HK-2 (cell line): ENCODE results near the gene CACNA1F.

ENCODE experiments used
- DNase-seq: peaks from one replicate; pipeline ENCODE4 v3.0.0-alpha.2; 2018; ENCODE audit not compliant: unreplicated experiment

CACNA1F gene

DNA sequence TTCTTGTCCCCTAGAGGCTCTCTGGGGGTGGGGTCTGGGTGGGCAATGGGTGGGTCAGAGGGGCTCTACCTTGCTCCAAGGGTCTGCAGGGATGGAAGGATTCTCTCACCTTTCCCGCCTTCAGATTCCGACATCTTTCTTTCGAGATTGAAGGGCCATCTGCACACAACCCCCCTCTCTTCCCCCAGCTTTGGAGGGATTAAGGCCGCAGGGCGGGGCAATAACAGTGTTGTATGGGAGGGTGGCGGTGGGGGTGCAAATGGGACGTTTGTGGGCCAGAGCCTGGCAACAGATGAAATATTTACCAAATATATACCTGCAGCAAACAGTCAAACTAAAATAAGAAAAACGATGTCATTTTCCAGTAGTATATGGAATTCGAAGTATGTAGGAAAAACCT is at the start of gene CACNA1F:
TSS of gene CACNA1F (minus strand) at position 165 of the 400 bp plus-strand sequence. CDS start at position 134, 31 bp downstream.
- DNase-seq: no peak

DNA sequence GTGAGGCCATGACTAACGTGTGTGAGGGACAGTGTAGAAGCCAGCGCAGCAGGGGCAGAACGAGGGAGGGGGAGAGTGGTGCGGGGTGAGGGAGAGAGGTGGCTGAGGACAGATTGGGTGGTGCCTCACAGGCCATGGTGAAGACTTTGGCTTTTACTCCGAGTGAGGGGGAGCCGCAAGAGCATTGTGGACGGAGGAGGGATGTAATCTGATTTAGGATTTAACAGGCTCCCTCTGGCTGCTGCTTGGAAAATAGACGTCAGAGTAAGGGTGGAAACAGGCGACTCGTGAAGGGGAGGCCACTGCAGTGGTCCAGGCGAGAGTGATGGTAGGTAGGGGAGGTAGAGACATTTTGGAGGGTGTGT is 49.5 kb upstream of the CACNA1F start:
- DNase-seq: no peak

DNA sequence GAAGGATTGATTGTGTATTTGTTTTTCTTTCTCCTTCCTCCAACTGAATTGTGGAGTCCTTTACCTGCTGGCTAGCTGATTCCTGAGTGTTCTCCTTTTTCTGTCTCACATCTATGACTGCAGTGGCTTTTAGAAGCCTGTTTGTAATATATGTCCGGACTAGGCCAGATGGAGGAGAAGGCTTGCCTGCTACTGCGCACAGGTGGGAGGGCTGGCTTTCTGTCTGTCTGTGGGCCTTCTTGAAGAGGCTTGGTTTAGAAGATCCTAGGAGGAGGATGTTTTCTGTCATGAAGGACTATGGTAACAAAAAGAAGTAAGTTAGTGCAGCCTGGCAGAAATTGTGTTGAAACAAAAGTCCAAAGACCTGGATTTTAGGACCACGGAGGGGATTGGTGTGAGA is 44.9 kb upstream of the CACNA1F start:
- no peak for DNase-seq

DNA sequence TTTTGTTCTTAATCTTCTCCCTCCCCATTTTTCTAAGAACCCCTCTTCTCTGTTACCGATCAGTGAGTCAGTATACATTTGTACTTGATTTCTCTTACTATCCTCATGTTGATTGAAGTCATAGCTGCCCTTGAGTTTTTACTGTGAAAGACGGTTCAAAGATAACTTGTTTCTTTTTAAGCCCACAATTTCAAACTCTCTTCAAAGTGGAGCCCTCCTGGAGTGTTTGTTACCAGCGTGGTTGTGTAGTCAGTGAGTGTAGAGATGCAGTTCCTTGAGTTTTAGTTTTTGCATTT is 44.3 kb upstream of the CACNA1F start:
- no peak for DNase-seq

DNA sequence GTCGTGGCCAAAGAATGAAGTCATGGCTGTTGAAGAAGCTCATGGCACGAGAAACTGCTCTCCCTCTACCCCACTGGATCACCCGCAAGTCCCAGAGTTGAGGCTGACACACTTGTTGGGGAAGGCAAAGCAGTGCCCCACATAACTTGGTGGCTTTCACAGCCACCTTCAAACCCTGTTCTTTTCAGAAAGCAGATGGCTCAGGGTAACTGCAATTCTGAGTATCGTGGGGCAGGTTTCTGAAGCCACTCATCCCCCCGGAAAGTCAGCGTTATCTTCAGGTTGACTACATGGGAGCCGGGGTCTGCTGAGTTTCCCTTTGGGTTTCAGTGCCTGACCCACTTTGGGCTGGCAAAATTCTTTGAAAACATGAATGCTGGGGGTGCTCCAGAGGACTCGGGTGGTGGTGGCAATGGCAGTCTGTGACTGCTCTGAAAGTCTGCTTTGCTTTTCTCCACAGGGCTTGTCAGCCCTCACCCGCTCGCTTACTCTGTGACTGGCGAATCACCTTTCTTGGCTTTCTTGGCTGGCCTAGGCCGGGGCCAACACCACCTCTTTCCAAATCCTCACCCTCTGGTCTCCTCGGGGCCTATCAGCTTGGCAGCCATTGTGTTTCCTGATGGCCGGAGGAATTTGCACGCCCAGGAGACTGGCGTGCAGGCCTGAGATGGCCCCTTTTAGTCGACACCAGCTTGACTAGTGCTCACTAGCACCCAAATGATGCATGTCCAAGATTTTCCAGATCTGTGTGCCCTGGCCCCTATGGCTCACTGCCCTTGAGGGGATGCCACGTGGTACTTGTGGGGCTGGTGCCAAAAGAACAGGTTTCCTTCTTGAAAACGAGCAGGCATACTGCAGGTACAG is 43.8 kb upstream of the CACNA1F start:
- no peak for DNase-seq

DNA sequence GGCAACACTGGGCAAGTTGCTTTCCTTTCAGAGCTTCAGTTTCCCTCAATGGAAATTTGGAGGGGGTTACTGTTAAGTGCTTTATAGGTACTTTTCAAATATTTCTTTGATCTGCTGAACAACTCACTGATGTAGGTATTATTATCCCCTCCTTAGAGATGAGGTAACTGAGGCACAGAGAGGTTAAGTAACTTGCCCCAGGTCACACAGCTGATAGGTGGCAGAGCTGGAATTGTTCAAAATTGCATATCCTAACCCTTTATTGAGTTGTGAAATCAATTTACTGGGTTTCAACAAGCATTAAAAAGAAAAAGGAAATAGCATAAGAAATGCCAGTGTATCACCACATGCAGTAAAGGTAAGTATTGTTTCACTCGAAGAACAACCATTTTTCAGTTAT is 43.1 kb upstream of the CACNA1F start:
- no peak for DNase-seq

DNA sequence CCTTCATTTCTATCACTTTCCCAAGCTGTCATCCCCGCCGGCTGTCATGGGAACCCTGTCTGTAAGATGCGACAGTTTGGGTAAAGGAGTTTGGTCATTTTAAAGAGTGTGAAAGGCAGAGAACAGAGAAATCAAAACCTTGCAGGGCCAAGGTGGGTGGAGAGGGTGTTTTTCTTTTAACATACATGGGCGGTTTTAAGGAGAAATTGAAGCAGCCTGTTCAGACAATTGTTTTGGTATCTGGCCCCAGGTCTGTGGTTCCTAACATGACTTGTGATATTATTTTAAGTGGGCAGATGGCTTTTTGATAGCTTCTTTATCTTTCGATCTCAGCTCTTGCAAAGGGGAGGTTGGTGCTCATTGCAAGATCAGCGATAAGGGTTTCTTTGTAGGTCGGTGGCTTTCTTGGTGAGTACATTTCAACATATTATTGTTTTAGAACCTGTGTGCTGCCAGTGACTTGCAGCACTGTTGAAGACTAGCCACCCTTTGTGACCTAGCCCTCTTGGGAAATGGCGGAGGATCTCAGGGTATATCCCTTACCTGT is 40.1 kb upstream of the CACNA1F start:
- DNase-seq: no peak

DNA sequence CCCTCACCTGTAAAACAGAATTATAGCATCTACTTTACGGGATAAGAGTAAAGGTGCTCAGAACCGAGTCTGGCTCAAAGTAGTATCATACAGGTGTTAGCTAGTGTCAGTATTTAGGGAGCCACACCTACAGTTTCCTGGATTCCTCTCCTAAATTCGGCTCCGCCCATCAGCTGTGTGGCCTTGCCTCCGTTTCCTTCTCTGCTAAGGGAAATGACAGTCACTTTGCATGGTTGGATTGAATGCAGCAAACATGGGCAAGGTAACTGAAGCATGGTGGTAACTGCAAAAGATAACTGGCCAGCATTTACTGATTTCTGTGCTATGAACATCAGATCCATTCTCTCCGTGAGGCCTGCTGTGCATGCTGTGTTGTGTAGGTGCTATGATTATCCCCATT is 39.3 kb upstream of the CACNA1F start:
- no peak for DNase-seq

DNA sequence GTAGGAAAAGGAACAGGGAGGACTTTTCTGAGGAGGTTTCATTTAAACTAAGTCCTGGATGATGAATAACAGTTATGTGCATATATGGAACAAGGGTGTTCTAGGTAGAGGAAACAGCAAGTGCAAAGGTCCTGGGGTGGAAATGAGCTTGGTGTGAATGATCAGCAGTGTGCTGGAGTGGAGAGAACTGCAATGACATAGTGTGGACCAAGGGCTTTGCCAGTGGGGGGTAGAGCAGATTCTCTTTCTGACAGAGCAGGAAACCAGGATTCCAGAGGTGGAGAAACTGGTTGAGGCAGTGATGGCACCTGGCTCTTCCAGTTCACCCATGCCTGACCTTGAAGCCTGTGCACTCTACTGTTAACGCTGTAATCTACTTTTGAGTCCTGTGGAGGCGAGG is 38.2 kb upstream of the CACNA1F start:
- no peak for DNase-seq

DNA sequence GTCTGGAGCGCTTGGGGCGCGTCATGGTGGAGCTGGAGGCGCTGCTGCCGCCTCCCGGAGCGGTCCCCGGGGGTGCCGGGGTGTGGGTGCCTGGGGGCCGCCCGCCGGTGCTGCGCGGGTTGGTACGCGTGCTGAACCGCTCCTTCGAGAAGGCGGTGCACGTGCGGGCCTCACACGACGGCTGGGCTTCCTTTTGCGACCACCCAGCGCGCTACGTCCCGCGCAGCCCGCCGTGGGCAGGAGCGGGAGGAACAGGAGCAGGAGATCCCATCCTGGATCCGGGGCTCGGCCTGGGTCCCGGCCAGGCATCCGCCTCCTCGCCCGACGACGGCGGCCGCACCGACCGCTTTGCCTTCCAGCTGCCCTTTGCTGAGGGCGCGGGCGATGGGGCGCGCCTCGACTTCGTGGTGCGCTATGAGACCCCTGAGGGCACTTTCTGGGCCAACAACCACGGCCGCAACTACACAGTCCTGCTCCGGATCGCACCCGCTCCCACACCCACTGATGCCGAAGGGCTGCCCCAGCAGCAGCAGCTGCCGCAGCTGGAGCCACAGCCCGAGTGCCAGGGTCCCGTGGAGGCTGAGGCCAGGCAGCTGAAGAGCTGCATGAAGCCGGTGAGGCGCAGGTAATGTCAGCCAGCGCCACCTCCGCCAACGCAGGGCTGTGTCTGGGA is 37.2 kb upstream of the CACNA1F start:
- no peak for DNase-seq

DNA sequence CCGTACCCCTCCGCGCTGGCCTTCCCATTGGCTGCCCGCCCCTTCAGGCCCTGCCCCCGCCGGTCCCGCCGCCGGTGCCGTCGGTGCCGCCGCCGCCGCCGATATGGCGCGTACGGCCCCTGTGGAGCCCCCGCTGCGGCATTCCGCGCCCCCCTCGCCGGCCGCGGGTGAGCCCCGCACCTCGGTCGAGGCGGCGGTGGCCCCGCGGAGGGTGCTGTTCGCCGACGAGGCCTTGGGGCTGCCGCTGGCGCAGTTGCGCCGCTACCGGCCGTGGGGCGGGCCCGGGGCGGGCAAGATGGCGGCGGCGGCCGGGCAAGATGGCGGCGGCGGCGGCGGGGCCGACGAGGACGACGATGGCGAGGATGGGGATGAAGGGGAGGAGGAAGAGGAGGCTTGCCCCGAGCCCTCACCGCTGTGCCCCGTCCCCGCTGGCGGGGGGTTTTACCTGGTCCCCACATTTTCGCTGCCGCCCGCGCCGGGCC is 36.7 kb upstream of the CACNA1F start, which contains the start of gene PPP1R3F:
TSS of gene PPP1R3F (plus strand) at position 27 of the 482 bp plus-strand sequence. CDS start at position 104, 77 bp downstream.
- no peak for DNase-seq

DNA sequence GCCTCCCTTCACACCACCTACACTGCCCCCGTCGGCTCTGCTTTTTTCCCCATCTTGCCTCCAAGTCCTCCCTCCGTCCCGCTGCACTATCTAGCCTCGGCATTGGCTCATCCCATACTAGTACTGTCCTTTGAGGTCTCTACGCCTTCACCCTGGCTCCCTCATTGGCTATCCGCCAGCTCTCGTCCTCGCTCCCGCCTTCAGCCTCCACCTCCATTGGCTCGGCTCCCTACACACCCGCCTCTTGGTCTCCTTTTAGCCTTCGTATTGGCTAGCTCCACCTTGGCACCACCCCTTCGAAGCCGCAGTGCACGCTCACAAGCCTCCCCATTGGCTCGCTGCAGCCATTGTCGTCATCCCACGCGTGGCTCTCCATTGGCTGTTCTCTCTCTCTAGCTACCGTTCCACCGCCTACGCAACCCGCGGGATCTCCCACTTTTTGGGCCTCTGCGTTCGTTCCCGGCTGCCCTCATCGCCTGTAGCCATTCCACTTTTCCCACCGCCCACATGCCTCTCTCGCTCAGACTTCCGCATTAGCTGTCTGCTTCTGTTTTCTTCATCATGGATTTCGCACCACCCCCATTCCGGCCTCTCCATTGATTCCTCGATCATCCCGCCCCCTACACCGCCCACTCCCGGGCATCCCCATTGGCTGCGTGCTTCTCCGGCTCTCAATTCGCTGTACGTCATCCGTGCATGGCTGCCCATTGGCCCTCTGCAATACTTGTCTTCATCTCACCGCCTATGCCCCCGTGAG is 36.0 kb upstream of the CACNA1F start:
- peak; percentile 97 for DNase-seq

DNA sequence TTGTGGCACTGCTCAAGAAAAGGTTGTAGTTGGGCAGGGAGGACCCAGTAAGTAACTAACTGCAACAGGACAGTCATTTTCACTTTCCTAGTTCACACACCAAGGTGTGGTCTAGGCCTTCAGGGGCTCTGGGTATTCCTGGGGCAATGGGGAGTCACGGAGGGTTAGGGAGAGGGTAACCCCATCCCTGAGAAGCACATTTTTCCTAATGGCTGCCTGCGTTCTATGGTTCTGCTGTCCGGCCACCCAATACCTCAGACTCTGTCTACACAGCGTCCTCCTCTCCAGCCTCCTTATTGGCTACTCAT is 35.5 kb upstream of the CACNA1F start:
- DNase-seq: no peak

DNA sequence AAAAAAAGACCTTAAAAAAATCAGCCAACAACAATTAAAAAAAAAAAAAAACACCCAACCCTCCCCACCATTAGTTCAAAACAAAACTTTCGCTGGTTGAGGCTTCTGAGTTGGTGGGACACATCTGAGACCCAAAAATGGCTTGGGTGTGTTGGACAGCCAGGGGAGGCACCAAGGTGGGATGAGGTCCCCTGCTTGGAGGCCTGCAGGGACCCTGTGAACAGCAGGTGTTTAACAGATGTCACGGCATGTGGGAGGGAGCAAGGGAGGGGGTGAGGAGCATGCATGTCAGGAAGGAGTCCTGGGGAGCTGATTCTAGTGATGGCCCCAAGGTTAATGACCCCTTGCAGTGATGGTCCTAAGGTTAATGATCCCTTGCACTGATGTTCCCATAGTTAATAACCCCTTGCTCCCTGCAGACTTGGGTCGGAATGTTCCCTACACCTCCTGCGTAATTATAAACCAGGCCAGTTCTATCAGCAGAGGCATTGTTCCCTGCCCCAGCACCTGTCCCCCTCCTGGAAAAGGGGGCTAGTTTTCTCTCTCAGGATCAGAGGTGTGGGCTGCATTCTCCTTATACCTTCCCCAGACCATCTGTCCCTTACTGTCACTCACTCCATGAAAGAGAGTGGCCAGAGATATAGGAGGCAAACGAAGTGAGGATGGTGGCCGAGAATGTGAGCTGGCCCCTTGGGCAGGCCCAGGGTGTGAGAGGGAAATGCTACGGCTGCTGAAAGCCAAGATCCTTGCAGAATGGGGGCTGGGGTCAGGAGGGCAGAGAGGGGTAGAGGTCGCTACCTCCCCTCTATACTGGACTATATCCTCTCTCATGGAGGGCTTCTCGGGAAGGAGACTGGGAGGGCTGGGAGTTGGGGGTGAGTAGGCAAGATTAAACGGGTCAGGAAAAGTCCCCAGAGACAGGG is 33.6 kb upstream of the CACNA1F start:
- no peak for DNase-seq

DNA sequence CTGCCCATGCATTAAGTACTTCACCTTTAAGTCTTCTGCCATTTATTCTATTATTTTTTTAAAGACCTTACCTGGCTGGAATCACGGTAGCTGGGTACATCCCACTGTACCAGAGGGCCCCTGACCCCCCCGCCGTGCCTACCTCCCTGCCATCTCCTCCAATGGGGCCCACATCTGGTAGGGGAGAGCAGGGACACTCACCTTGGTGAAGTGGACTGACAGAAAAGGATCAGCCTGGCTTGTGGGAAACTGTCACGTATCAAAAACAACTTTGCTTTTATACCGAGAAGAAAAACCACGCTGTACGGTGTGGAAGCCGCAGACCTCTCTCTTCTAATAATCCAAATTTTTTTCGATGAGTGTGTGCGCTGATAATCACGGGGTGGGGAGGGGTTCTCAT is 31.3 kb upstream of the CACNA1F start, which contains the start of gene FOXP3:
TSS of gene FOXP3 (minus strand) at position 251 of the 400 bp plus-strand sequence. CDS start 6,205 bp downstream, outside the sequence.
- DNase-seq: no peak

DNA sequence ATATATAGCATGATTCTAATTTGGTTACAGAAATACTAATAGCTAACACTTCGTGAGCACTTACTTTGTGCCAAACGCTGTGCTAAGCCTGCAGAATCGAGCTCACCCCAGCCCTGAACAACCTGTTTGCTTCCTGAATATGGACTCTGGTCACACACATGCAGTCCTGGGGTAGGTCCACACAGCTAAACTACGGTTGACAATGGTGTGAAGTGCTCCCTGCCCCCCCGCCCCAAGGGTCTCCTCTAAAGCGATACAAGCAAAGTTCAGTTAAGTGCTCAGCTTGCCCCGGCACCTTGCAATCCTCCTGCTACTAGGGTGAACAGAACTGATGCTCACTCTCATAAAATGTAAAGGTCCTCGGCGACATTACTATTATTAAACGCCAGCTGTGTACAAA is 30.5 kb upstream of the CACNA1F start:
- no peak for DNase-seq

DNA sequence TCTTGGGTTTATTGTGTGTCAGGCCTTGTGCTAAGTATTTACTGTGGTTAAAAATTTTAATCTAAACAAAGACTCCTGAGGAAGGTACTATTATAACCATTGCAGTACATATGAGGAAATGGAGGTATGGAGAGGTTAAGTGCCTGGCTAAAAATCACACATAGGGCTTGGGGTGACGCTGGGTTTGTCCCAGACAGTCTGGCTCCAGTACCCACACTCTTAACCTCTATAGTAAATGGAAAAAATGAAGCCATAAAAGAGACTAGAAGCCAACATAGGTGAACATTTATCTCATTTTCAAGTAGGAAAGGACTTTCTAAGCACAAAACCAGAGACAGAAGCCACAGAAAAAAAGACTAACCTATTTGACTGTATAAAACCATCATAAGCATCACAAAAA is 29.5 kb upstream of the CACNA1F start:
- no peak for DNase-seq

DNA sequence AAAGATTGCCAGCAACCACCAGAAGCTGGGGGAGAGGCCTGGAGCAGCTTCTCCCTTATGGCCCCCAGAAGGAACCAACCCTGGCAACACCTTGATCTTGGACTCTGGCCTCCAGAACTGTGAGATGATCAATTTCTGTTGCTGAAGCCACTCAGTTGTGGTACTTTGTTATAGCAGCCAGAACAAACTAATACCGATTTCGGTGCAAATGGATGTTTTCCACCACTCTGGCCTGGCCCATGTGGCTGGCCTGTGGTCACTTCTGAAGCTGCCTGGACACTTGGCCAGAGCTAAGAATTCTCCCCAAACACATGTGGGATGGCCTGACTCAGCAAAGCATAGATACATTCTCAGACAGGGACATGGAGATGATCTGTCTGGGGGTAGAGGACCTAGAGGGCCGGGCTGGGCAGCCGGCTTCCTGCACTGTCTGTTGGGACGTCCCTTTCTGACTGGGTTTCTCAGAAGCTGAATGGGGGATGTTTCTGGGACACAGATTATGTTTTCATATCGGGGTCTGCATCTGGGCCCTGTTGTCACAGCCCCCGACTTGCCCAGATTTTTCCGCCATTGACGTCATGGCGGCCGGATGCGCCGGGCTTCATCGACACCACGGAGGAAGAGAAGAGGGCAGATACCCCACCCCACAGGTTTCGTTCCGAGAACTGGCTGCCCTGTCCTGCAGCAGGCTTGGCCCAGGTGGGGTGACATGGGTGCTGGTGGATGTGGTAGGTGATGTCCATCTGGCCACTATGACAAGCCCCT is 27.3 kb upstream of the CACNA1F start:
- DNase-seq: no peak

DNA sequence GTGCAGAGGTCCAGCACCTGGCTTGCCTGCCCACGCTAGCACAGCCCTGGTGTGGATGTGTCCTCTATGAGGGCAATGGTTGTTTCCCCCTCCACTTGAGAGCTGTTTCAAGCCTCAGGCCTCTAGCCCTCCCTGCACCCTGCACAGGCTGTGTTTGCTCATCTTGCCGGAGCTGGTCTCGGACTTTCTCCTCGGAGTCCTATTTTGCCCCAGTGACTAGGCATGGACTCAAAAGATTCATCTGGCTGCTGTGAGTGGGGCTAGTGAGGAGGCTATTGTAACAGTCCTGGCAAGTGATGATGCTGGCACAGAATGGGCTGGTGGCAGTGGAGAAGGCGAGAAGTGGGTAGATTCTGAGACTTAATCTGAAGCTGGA is 25.6 kb upstream of the CACNA1F start:
- no peak for DNase-seq
